Tibial artery (tissue), 4 donors: Measurements from ENCODE around the gene INSYN2B.

Source experiments
- DNase-seq, 2 donors: peaks; one replicate each; pipeline ENCODE4 v3.0.0-alpha.2; 2019
- H3K27ac ChIP-seq, 2 donors: fragments of 200-600 bp; sonication (generic) in 1 of 2; 1 replicate in 1 of 2; 2 replicates in 1 of 2; pipeline ENCODE4 v1.5.1; 2018 to 2019; ENCODE audit warnings: mild to moderate bottlenecking in 1 of 2
- H3K27me3 ChIP-seq, 2 donors: fragments of 200-600 bp; sonication (generic) in 1 of 2; one replicate each; pipeline versions ENCODE4 v1.5.1 to v1.6.0; 2016 to 2019
- H3K36me3 ChIP-seq, 3 donors: fragments of 200-600 bp; sonication (generic) in 2 of 3; one replicate each; pipeline ENCODE4 v1.5.1; 2016 to 2019; ENCODE audit warnings: mild to moderate bottlenecking in 2 of 3
- H3K4me1 ChIP-seq, 4 donors: fragments of 200-600 bp; sonication (generic) in 2 of 4; 1 replicate in 3 of 4; 2 replicates in 1 of 4; pipeline ENCODE4 v1.5.1; 2016 to 2019
- H3K4me3 ChIP-seq, 2 donors: fragments of 200-600 bp; sonication (generic) in 1 of 2; 1 replicate in 1 of 2; 2 replicates in 1 of 2; pipeline ENCODE4 v1.5.1; 2018 to 2019; ENCODE audit warnings: mild to moderate bottlenecking in 2 of 2
- H3K9me3 ChIP-seq, 3 donors: fragments of 200-600 bp; sonication (generic) in 1 of 3; one replicate each; pipeline ENCODE4 v1.5.1; 2016 to 2019
- intact Hi-C: fragments of 100-400 bp; cut with DNase I; formaldehyde crosslinking; loops from one replicate; pipeline ENCODE4 v1.15.0; 2023; ENCODE audit warnings: low total_unique reads
- TF ChIP-seq, protein P1 (sequence below), 2 experiments: fragments of 200-600 bp in 1 of 2; fragments of 450-650 bp in 1 of 2; IDR thresholded peaks; one replicate each; pipeline ENCODE4 v1.5.1; 2017 to 2019; ENCODE audit warnings: antibody characterized with exemption in 2 of 2, mild to moderate bottlenecking in 1 of 2, moderate library complexity in 1 of 2

Gene INSYN2B

DNA sequence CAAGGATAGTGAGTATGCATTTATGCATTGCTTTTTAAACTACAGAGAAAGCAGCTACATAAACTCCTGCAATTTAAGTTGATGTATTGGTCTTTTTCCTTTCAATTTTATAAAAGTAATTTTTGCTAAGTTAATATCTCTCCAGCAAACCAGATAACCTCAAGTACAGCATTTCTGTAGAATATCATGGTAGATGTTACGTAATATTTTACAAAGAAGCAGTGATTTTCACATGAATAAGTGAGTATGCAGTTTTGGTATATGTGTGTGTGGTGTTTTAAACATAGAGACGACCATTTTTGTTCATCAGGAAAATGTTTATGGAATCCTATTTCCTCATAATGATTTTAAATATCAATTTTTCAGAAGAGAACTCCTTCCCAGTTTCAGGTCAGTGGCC is 118.9 kb downstream of the INSYN2B start:
- Histone ChIP-seq H3K36me3 (no peaks in the 10 kb centered on the region), H3K4me1 (no peaks in the 10 kb centered on the region), H3K9me3 (no peaks in the 10 kb centered on the region), H3K27me3 (no peaks in the 10 kb centered on the region), H3K4me3 (no peak overlapping the region), H3K27ac (no peak overlapping the region)
- intact Hi-C loops: no loop called here
- TF ChIP-seq, protein P1, sequence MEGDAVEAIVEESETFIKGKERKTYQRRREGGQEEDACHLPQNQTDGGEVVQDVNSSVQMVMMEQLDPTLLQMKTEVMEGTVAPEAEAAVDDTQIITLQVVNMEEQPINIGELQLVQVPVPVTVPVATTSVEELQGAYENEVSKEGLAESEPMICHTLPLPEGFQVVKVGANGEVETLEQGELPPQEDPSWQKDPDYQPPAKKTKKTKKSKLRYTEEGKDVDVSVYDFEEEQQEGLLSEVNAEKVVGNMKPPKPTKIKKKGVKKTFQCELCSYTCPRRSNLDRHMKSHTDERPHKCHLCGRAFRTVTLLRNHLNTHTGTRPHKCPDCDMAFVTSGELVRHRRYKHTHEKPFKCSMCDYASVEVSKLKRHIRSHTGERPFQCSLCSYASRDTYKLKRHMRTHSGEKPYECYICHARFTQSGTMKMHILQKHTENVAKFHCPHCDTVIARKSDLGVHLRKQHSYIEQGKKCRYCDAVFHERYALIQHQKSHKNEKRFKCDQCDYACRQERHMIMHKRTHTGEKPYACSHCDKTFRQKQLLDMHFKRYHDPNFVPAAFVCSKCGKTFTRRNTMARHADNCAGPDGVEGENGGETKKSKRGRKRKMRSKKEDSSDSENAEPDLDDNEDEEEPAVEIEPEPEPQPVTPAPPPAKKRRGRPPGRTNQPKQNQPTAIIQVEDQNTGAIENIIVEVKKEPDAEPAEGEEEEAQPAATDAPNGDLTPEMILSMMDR (IDR thresholded peaks at IDR 0.05): no peak
- DNase-seq: no peak

GRCh38 chr5:169860585-169860984 is 119.7 kb downstream of the INSYN2B start:
- H3K9me3 ChIP-seq: no peaks in the 10 kb centered on the region
- intact Hi-C loops: no loop called here
- DNase-seq: no peak
- H3K4me1 ChIP-seq: no peaks in the 10 kb centered on the region
- TF ChIP-seq, protein P1 (IDR thresholded peaks at IDR 0.05): no peak
- no peak overlapping the region for H3K27ac ChIP-seq
- H3K27me3 ChIP-seq: no peaks in the 10 kb centered on the region
- no peaks in the 10 kb centered on the region for H3K36me3 ChIP-seq
- H3K4me3 ChIP-seq: no peak overlapping the region

GRCh38 chr5:169856571-169856970 is 123.7 kb downstream of the INSYN2B start:
- Histone ChIP-seq H3K36me3 (no peaks in the 10 kb centered on the region), H3K4me3 (no peak overlapping the region), H3K4me1 (no peaks in the 10 kb centered on the region), H3K9me3 (peaks cover 0 to 5% (median 0%) of the 10 kb centered on the region in 3 donors), H3K27ac (no peak overlapping the region), H3K27me3 (no peaks in the 10 kb centered on the region)
- intact Hi-C loops: no loop called here
- DNase-seq: no peak
- TF ChIP-seq, protein P1 (IDR thresholded peaks at IDR 0.05): no peak

GRCh38 chr5:169851321-169851850 is 128.9 kb downstream of the INSYN2B start:
- intact Hi-C loops: no loop called here
- TF ChIP-seq, protein P1 (IDR thresholded peaks at IDR 0.05): no peak

GRCh38 chr5:169850409-169850808 is 129.9 kb downstream of the INSYN2B start:
- Histone ChIP-seq H3K27ac (no peak overlapping the region), H3K9me3 (peaks cover 0 to 21% (median 8%) of the 10 kb centered on the region in 3 donors), H3K4me1 (no peaks in the 10 kb centered on the region), H3K36me3 (no peaks in the 10 kb centered on the region), H3K27me3 (no peaks in the 10 kb centered on the region), H3K4me3 (no peak overlapping the region)
- intact Hi-C loops: no loop called here
- TF ChIP-seq, protein P1 (IDR thresholded peaks at IDR 0.05): no peak
- DNase-seq: no peak

More at GRCh38 chr5:169851321-169851850, 128.9 kb downstream of the INSYN2B start:
- no peak overlapping the region for H3K27ac ChIP-seq
- H3K27me3 ChIP-seq: no peaks in the 10 kb centered on the region
- peaks cover 0 to 21% (median 8%) of the 10 kb centered on the region in 3 donors for H3K9me3 ChIP-seq
- no peaks in the 10 kb centered on the region for H3K36me3 ChIP-seq
- H3K4me3 ChIP-seq: no peak overlapping the region
- no peak for DNase-seq
- H3K4me1 ChIP-seq: no peaks in the 10 kb centered on the region

GRCh38 chr5:169848792-169849191 is 131.5 kb downstream of the INSYN2B start:
- intact Hi-C loops: no loop called here
- Histone ChIP-seq H3K36me3 (no peaks in the 10 kb centered on the region), H3K27ac (no peak overlapping the region), H3K9me3 (peaks cover 0 to 21% (median 8%) of the 10 kb centered on the region in 3 donors), H3K4me1 (no peaks in the 10 kb centered on the region), H3K4me3 (no peak overlapping the region), H3K27me3 (no peaks in the 10 kb centered on the region)
- no peak for DNase-seq
- TF ChIP-seq, protein P1 (IDR thresholded peaks at IDR 0.05): no peak
